Activated B cell treated with CpG ODN at 0.5 μM for 24 hours (primary cell): ENCODE data around the gene ANKRD17. TPM values are rescaled to one million over a fixed set of nuclear protein-coding genes. Genes with fewer than 3 reads are reported as not detected.

Experiments used
- ATAC-seq: fragments of 200-7000 bp; cut with Tn5 transposase; one replicate; pipeline ENCODE4 v1.10.0; 2021; ENCODE audit warnings: low read depth, mild to moderate bottlenecking, moderate library complexity
- CTCF ChIA-PET: fragments of 350-600 bp; sonication (Branson Sonifier 250); formaldehyde crosslinking; loops from one replicate; lab custom pipeline; 2021; ENCODE audit warnings: antibody characterized with exemption; lab: Charles Lee
- POLR2A ChIA-PET: fragments of 350-600 bp; sonication (Branson Sonifier 250); formaldehyde crosslinking; loops from one replicate; lab custom pipeline; 2021; ENCODE audit warnings: antibody characterized with exemption; lab: Charles Lee
- DNase-seq: peaks from one replicate; pipeline ENCODE4 v3.0.0; 2022
- H3K27ac Mint-ChIP-seq: one replicate; pipeline ENCODE4 v1.8.0; 2020; ENCODE audit warnings: mixed read lengths
- H3K27me3 Mint-ChIP-seq: one replicate; pipeline ENCODE4 v1.8.0; 2021; ENCODE audit warnings: mixed read lengths
- H3K36me3 Mint-ChIP-seq: one replicate; pipeline ENCODE4 v1.8.0; 2021; ENCODE audit warnings: low read depth, mixed read lengths
- H3K4me1 Mint-ChIP-seq: one replicate; pipeline ENCODE4 v1.8.0; 2021; ENCODE audit warnings: mixed read lengths
- H3K4me3 Mint-ChIP-seq: one replicate; pipeline ENCODE4 v1.8.0; 2020; ENCODE audit warnings: mild to moderate bottlenecking, mixed read lengths
- H3K9me3 Mint-ChIP-seq: one replicate; pipeline ENCODE4 v1.8.0; 2020; ENCODE audit warnings: mixed read lengths
- CTCF ChIP-seq: fragments of 200-600 bp; IDR thresholded peaks from one replicate; pipeline ENCODE4 v1.8.0; 2022; ENCODE audit warnings: antibody characterized with exemption, mild to moderate bottlenecking
- intact Hi-C: fragments of 100-400 bp; cut with micrococcal nuclease; formaldehyde crosslinking; loops from one replicate; pipeline ENCODE4 v1.15.1; 2024
- total RNA-seq: library from RNA; stranded (reverse); gene quantifications from 2 replicates; pipeline ENCODE4 v1.2.3, GENCODE V29; 2022

ANKRD17 gene
- total RNA-seq, 1 donor from 2014 or later = 61.4 TPM

GRCh38 chr4:73133784-73134183 lies 124.8 kb downstream of the ANKRD17 start:
- ChIA-PET POLR2A (no interaction called here), CTCF (no interaction called here)
- H3K27ac Mint-ChIP-seq = no peak overlapping the region

GRCh38 chr4:73131281-73131680 lies 127.3 kb downstream of the ANKRD17 start:
- intact Hi-C loops = no loop called here
- Mint-ChIP-seq H3K27ac (no peak overlapping the region), H3K4me1 (no peaks in the 10 kb centered on the region), H3K9me3 (no peaks in the 10 kb centered on the region), H3K27me3 (no peaks in the 10 kb centered on the region), H3K4me3 (no peak overlapping the region), H3K36me3 (peaks cover 52% of the 10 kb centered on the region)
- ChIA-PET CTCF (no interaction called here), POLR2A (no interaction called here)
- DNase-seq (no peak), ATAC-seq (no peak)
- TF ChIP-seq CTCF = no peak

More at GRCh38 chr4:73133784-73134183, 124.8 kb downstream of the ANKRD17 start:
- Mint-ChIP-seq H3K9me3 (no peaks in the 10 kb centered on the region), H3K36me3 (peaks cover 57% of the 10 kb centered on the region), H3K27me3 (no peaks in the 10 kb centered on the region), H3K4me3 (no peak overlapping the region), H3K4me1 (no peaks in the 10 kb centered on the region)
- intact Hi-C loops = no loop called here
- DNase-seq (no peak), ATAC-seq (no peak)
- TF ChIP-seq CTCF = no peak

- H3K4me3 Mint-ChIP-seq = no peak overlapping the region
- no peak for ATAC-seq
These were observed 129.3 kb downstream of the ANKRD17 start for GRCh38 chr4:73129319-73129718.

GRCh38 chr4:73127839-73128453 lies 130.7 kb downstream of the ANKRD17 start:
- no peaks in the 10 kb centered on the region for H3K4me1 Mint-ChIP-seq
- ATAC-seq (peak; percentile 54), DNase-seq (no peak)
- POLR2A ChIA-PET = interaction anchor here (1.0 to 1.1 kb wide), 2 partner anchors 130 to 131 kb away, joined by 3 to 4 read pairs; partner anchors contain the start of gene ANKRD17
- H3K9me3 Mint-ChIP-seq = no peaks in the 10 kb centered on the region
- peaks cover 52% of the 10 kb centered on the region for H3K36me3 Mint-ChIP-seq
- no peak for TF ChIP-seq CTCF
- intact Hi-C loops = loop anchor here (1.0 kb wide), 1 partner anchor 129 kb away; no protein-coding TSS in a partner anchor
- no peak overlapping the region for H3K4me3 Mint-ChIP-seq
- CTCF ChIA-PET = interaction anchor here (1.2 to 2.2 kb wide), 5 partner anchors 8 to 129 kb away, joined by 3 to 14 read pairs (median 4); no protein-coding TSS in a partner anchor
- H3K27me3 Mint-ChIP-seq = no peaks in the 10 kb centered on the region
- H3K27ac Mint-ChIP-seq = no peak overlapping the region

More at GRCh38 chr4:73129319-73129718, 129.3 kb downstream of the ANKRD17 start:
- intact Hi-C loops = no loop called here
- no peaks in the 10 kb centered on the region for H3K27me3 Mint-ChIP-seq
- peaks cover 52% of the 10 kb centered on the region for H3K36me3 Mint-ChIP-seq
- no peak overlapping the region for H3K27ac Mint-ChIP-seq
- H3K4me1 Mint-ChIP-seq = no peaks in the 10 kb centered on the region
- H3K9me3 Mint-ChIP-seq = no peaks in the 10 kb centered on the region
- ChIA-PET CTCF (interaction anchor here (1.2 to 2.2 kb wide), 2 partner anchors 19 to 127 kb away, joined by 4 to 14 read pairs; no protein-coding TSS in a partner anchor), POLR2A (no interaction called here)
- no peak for DNase-seq
- TF ChIP-seq CTCF = no peak

- CTCF ChIA-PET = no interaction called here
- DNase-seq = no peak
- H3K36me3 Mint-ChIP-seq = peaks cover 37% of the 10 kb centered on the region
- intact Hi-C loops = loop anchor here (5.0 kb wide), 1 partner anchor 37 kb away; no protein-coding TSS in a partner anchor
- H3K4me3 Mint-ChIP-seq = no peak overlapping the region
- H3K9me3 Mint-ChIP-seq = no peaks in the 10 kb centered on the region
- H3K4me1 Mint-ChIP-seq = no peaks in the 10 kb centered on the region
- POLR2A ChIA-PET = no interaction called here
- TF ChIP-seq CTCF = no peak
- H3K27ac Mint-ChIP-seq = no peak overlapping the region
- ATAC-seq = no peak
- no peaks in the 10 kb centered on the region for H3K27me3 Mint-ChIP-seq
These were observed 149.1 kb downstream of the ANKRD17 start for GRCh38 chr4:73109493-73109892.
